Measurements from ENCODE around the gene CCDC60.

Gene CCDC60

GRCh38 chr12:119500209-119500608 lies 165.7 kb downstream of the CCDC60 start:
- no peaks in the 10 kb centered on the region for H3K4me1 ChIP-seq (ENCODE audit: control extremely low read depth in 1 of 4, control insufficient read depth in 4 of 4, insufficient read depth in 4 of 4, low read length in 3 of 4)
- WGBS (ENCODE audit: insufficient coverage) = 92% methylated on average over 2 of the region's 4 CpGs
- no peak overlapping the region for H3K27ac ChIP-seq (ENCODE audit: insufficient read depth in 1 of 2, low read depth in 1 of 2, low read length in 2 of 2, poor library complexity in 1 of 2, severe bottlenecking in 2 of 2)
- no peak overlapping the region for H3K4me3 ChIP-seq (ENCODE audit: control insufficient read depth in 1 of 7, extremely low read depth in 1 of 7, insufficient read depth in 4 of 7, low read depth in 2 of 7, low read length in 6 of 7)
- no peaks in the 10 kb centered on the region for H3K9me3 ChIP-seq (ENCODE audit: control extremely low read depth in 1 of 5, control insufficient read depth in 4 of 5, insufficient read depth in 2 of 5, low read depth in 1 of 5, low read length in 4 of 5)
- POLR2A ChIA-PET = no interaction called here
- H3K27me3 ChIP-seq (replicated peaks in 2 of 5; ENCODE audit: control insufficient read depth in 4 of 5, insufficient read depth in 5 of 5, low read length in 4 of 5) = peaks cover 0 to 24% (median 2%) of the 10 kb centered on the region in 5 experiments
- no peak for DNase-seq
- no peaks in the 10 kb centered on the region for H3K36me3 ChIP-seq (ENCODE audit: control insufficient read depth in 4 of 4, insufficient read depth in 4 of 4, low read length in 3 of 4)
- CTCF ChIA-PET = no interaction called here

- Histone ChIP-seq H3K27me3 (replicated peaks in 2 of 5; ENCODE audit: control insufficient read depth in 4 of 5, insufficient read depth in 5 of 5, low read length in 4 of 5) (peaks cover 0 to 19% (median 2%) of the 10 kb centered on the region in 5 experiments), H3K4me3 (ENCODE audit: control insufficient read depth in 1 of 7, extremely low read depth in 1 of 7, insufficient read depth in 4 of 7, low read depth in 2 of 7, low read length in 6 of 7) (no peak overlapping the region)
- CTCF ChIA-PET = no interaction called here
Measured at GRCh38 chr12:119501052-119501451, 166.5 kb downstream of the CCDC60 start.

GRCh38 chr12:119505001-119505400 lies 170.5 kb downstream of the CCDC60 start:
- POLR2A ChIA-PET = no interaction called here
- Histone ChIP-seq H3K36me3 (ENCODE audit: control insufficient read depth in 4 of 4, insufficient read depth in 4 of 4, low read length in 3 of 4) (no peaks in the 10 kb centered on the region), H3K27ac (ENCODE audit: insufficient read depth in 1 of 2, low read depth in 1 of 2, low read length in 2 of 2, poor library complexity in 1 of 2, severe bottlenecking in 2 of 2) (no peak overlapping the region), H3K27me3 (replicated peaks in 2 of 5; ENCODE audit: control insufficient read depth in 4 of 5, insufficient read depth in 5 of 5, low read length in 4 of 5) (no peaks in the 10 kb centered on the region), H3K4me3 (ENCODE audit: control insufficient read depth in 1 of 7, extremely low read depth in 1 of 7, insufficient read depth in 4 of 7, low read depth in 2 of 7, low read length in 6 of 7) (no peak overlapping the region), H3K9me3 (ENCODE audit: control extremely low read depth in 1 of 5, control insufficient read depth in 4 of 5, insufficient read depth in 2 of 5, low read depth in 1 of 5, low read length in 4 of 5) (no peaks in the 10 kb centered on the region), H3K4me1 (ENCODE audit: control extremely low read depth in 1 of 4, control insufficient read depth in 4 of 4, insufficient read depth in 4 of 4, low read length in 3 of 4) (no peaks in the 10 kb centered on the region)
- DNase-seq = no peak
- 96% methylated on average over 6 of the region's 6 CpGs for WGBS (ENCODE audit: insufficient coverage)
- CTCF ChIA-PET = no interaction called here

More at GRCh38 chr12:119501052-119501451, 166.5 kb downstream of the CCDC60 start:
- Histone ChIP-seq H3K27ac (ENCODE audit: insufficient read depth in 1 of 2, low read depth in 1 of 2, low read length in 2 of 2, poor library complexity in 1 of 2, severe bottlenecking in 2 of 2) (no peak overlapping the region), H3K36me3 (ENCODE audit: control insufficient read depth in 4 of 4, insufficient read depth in 4 of 4, low read length in 3 of 4) (no peaks in the 10 kb centered on the region), H3K4me1 (ENCODE audit: control extremely low read depth in 1 of 4, control insufficient read depth in 4 of 4, insufficient read depth in 4 of 4, low read length in 3 of 4) (no peaks in the 10 kb centered on the region), H3K9me3 (ENCODE audit: control extremely low read depth in 1 of 5, control insufficient read depth in 4 of 5, insufficient read depth in 2 of 5, low read depth in 1 of 5, low read length in 4 of 5) (no peaks in the 10 kb centered on the region)
- POLR2A ChIA-PET = no interaction called here
- DNase-seq = no peak
- no CpG with 5 or more reads among the region's 2 CpGs for WGBS (ENCODE audit: insufficient coverage)

- Histone ChIP-seq H3K9me3 (ENCODE audit: control extremely low read depth in 1 of 5, control insufficient read depth in 4 of 5, insufficient read depth in 2 of 5, low read depth in 1 of 5, low read length in 4 of 5) (no peaks in the 10 kb centered on the region), H3K27ac (ENCODE audit: insufficient read depth in 1 of 2, low read depth in 1 of 2, low read length in 2 of 2, poor library complexity in 1 of 2, severe bottlenecking in 2 of 2) (no peak overlapping the region), H3K4me1 (ENCODE audit: control extremely low read depth in 1 of 4, control insufficient read depth in 4 of 4, insufficient read depth in 4 of 4, low read length in 3 of 4) (no peaks in the 10 kb centered on the region), H3K27me3 (replicated peaks in 2 of 5; ENCODE audit: control insufficient read depth in 4 of 5, insufficient read depth in 5 of 5, low read length in 4 of 5) (no peaks in the 10 kb centered on the region), H3K36me3 (ENCODE audit: control insufficient read depth in 4 of 4, insufficient read depth in 4 of 4, low read length in 3 of 4) (no peaks in the 10 kb centered on the region), H3K4me3 (ENCODE audit: control insufficient read depth in 1 of 7, extremely low read depth in 1 of 7, insufficient read depth in 4 of 7, low read depth in 2 of 7, low read length in 6 of 7) (no peak overlapping the region)
- ChIA-PET CTCF (no interaction called here), POLR2A (no interaction called here)
- WGBS (ENCODE audit: insufficient coverage) = 43% methylated on average over 4 of the region's 8 CpGs
- peak in 2 of 3 donors; percentile 4 to 10 for DNase-seq
Measured at GRCh38 chr12:119512772-119513497, 178.4 kb downstream of the CCDC60 start.

GRCh38 chr12:119528241-119528640 lies 193.7 kb downstream of the CCDC60 start:
- H3K27me3 ChIP-seq (replicated peaks in 2 of 5; ENCODE audit: control insufficient read depth in 4 of 5, insufficient read depth in 5 of 5, low read length in 4 of 5) = no peaks in the 10 kb centered on the region
- POLR2A ChIA-PET = no interaction called here

GRCh38 chr12:119540476-119540875 lies 205.9 kb downstream of the CCDC60 start:
- no peaks in the 10 kb centered on the region for H3K4me1 ChIP-seq (ENCODE audit: control extremely low read depth in 1 of 4, control insufficient read depth in 4 of 4, insufficient read depth in 4 of 4, low read length in 3 of 4)
- WGBS (ENCODE audit: insufficient coverage) = 100% methylated on average over 1 of the region's 3 CpGs
- ChIA-PET POLR2A (no interaction called here), CTCF (interaction anchor here (0.6 kb wide), 1 partner anchor 1160 kb away, joined by 3 read pairs; no protein-coding TSS in a partner anchor)
- H3K27ac ChIP-seq (ENCODE audit: insufficient read depth in 1 of 2, low read depth in 1 of 2, low read length in 2 of 2, poor library complexity in 1 of 2, severe bottlenecking in 2 of 2) = no peak overlapping the region
- DNase-seq = no peak
- no peak overlapping the region for H3K4me3 ChIP-seq (ENCODE audit: control insufficient read depth in 1 of 7, extremely low read depth in 1 of 7, insufficient read depth in 4 of 7, low read depth in 2 of 7, low read length in 6 of 7)
- H3K9me3 ChIP-seq (ENCODE audit: control extremely low read depth in 1 of 5, control insufficient read depth in 4 of 5, insufficient read depth in 2 of 5, low read depth in 1 of 5, low read length in 4 of 5) = no peaks in the 10 kb centered on the region
- H3K36me3 ChIP-seq (ENCODE audit: control insufficient read depth in 4 of 4, insufficient read depth in 4 of 4, low read length in 3 of 4) = no peaks in the 10 kb centered on the region
- peaks cover 0 to 4% (median 2%) of the 10 kb centered on the region in 5 experiments for H3K27me3 ChIP-seq (replicated peaks in 2 of 5; ENCODE audit: control insufficient read depth in 4 of 5, insufficient read depth in 5 of 5, low read length in 4 of 5)

More at GRCh38 chr12:119528241-119528640, 193.7 kb downstream of the CCDC60 start:
- WGBS (ENCODE audit: insufficient coverage) = no CpG with 5 or more reads among the region's 1 CpG
- H3K4me3 ChIP-seq (ENCODE audit: control insufficient read depth in 1 of 7, extremely low read depth in 1 of 7, insufficient read depth in 4 of 7, low read depth in 2 of 7, low read length in 6 of 7) = no peak overlapping the region
- no peak overlapping the region for H3K27ac ChIP-seq (ENCODE audit: insufficient read depth in 1 of 2, low read depth in 1 of 2, low read length in 2 of 2, poor library complexity in 1 of 2, severe bottlenecking in 2 of 2)
- H3K4me1 ChIP-seq (ENCODE audit: control extremely low read depth in 1 of 4, control insufficient read depth in 4 of 4, insufficient read depth in 4 of 4, low read length in 3 of 4) = no peaks in the 10 kb centered on the region
- H3K9me3 ChIP-seq (ENCODE audit: control extremely low read depth in 1 of 5, control insufficient read depth in 4 of 5, insufficient read depth in 2 of 5, low read depth in 1 of 5, low read length in 4 of 5) = peaks cover 0 to 1% (median 0%) of the 10 kb centered on the region in 5 experiments
- peak in 2 of 3 donors; percentile 4 to 6 for DNase-seq
- CTCF ChIA-PET = no interaction called here
- H3K36me3 ChIP-seq (ENCODE audit: control insufficient read depth in 4 of 4, insufficient read depth in 4 of 4, low read length in 3 of 4) = no peaks in the 10 kb centered on the region

GRCh38 chr12:119544765-119545625 lies 210.5 kb downstream of the CCDC60 start:
- 41% methylated on average over 7 of the region's 9 CpGs for WGBS (ENCODE audit: insufficient coverage)
- CTCF ChIA-PET = interaction anchor here (0.5 to 1.6 kb wide), 6 partner anchors 18 to 113 kb away, joined by 3 to 7 read pairs (median 3); no protein-coding TSS in a partner anchor
- POLR2A ChIA-PET = no interaction called here

More at GRCh38 chr12:119544765-119545625, 210.5 kb downstream of the CCDC60 start:
- no peaks in the 10 kb centered on the region for H3K9me3 ChIP-seq (ENCODE audit: control extremely low read depth in 1 of 5, control insufficient read depth in 4 of 5, insufficient read depth in 2 of 5, low read depth in 1 of 5, low read length in 4 of 5)
- H3K27me3 ChIP-seq (replicated peaks in 2 of 5; ENCODE audit: control insufficient read depth in 4 of 5, insufficient read depth in 5 of 5, low read length in 4 of 5) = peaks cover 0 to 5% (median 4%) of the 10 kb centered on the region in 5 experiments
- H3K4me3 ChIP-seq (ENCODE audit: control insufficient read depth in 1 of 7, extremely low read depth in 1 of 7, insufficient read depth in 4 of 7, low read depth in 2 of 7, low read length in 6 of 7) = no peak overlapping the region
- no peaks in the 10 kb centered on the region for H3K4me1 ChIP-seq (ENCODE audit: control extremely low read depth in 1 of 4, control insufficient read depth in 4 of 4, insufficient read depth in 4 of 4, low read length in 3 of 4)
- peak; percentile 60 to 81 (median 72) for DNase-seq
- H3K27ac ChIP-seq (ENCODE audit: insufficient read depth in 1 of 2, low read depth in 1 of 2, low read length in 2 of 2, poor library complexity in 1 of 2, severe bottlenecking in 2 of 2) = no peak overlapping the region
- no peaks in the 10 kb centered on the region for H3K36me3 ChIP-seq (ENCODE audit: control insufficient read depth in 4 of 4, insufficient read depth in 4 of 4, low read length in 3 of 4)

Data from common myeloid progenitor, CD34-positive (primary cell).